GM20000 (cell line): ENCODE data around the gene DLG2.
"Not testable (repeated sequence)": the region's sequence is repeated elsewhere in the genome, so short reads cannot be mapped to it uniquely, and the experiment has no call there.

ENCODE experiments used
- DNase-seq: peaks from one replicate; pipeline ENCODE4 v3.0.0; 2012; ENCODE audit warnings: low spot score
- CTCF ChIP-seq: IDR thresholded peaks from 2 replicates; pipeline ENCODE4 v1.5.1; 2012; ENCODE audit warnings: mild to moderate bottlenecking, control low read depth; ENCODE audit errors: extremely low read depth, missing control alignments

The DLG2 gene

GRCh38 chr11:84847842-84848241, 779.3 kb downstream of the DLG2 start:
- no peak for DNase-seq

GRCh38 chr11:84840201-84840600, 786.9 kb downstream of the DLG2 start:
- not testable (repeated sequence) for DNase-seq

More at GRCh38 chr11:84847842-84848241, 779.3 kb downstream of the DLG2 start:
- TF ChIP-seq CTCF, result no peak

- TF ChIP-seq CTCF, result no peak
These were observed 789.6 kb downstream of the DLG2 start for GRCh38 chr11:84837402-84838069.

GRCh38 chr11:84836371-84836770, 790.8 kb downstream of the DLG2 start:
- DNase-seq, result no peak
- TF ChIP-seq CTCF, result no peak

More at GRCh38 chr11:84837402-84838069, 789.6 kb downstream of the DLG2 start:
- DNase-seq, result no peak

GRCh38 chr11:84833488-84834088, 793.6 kb downstream of the DLG2 start:
- DNase-seq, result no peak
- no peak for TF ChIP-seq CTCF

- TF ChIP-seq CTCF, result no peak
These were observed 796.8 kb downstream of the DLG2 start for GRCh38 chr11:84830372-84830771.

GRCh38 chr11:84829162-84829561, 798.0 kb downstream of the DLG2 start:
- no peak for DNase-seq
- no peak for TF ChIP-seq CTCF

More at GRCh38 chr11:84830372-84830771, 796.8 kb downstream of the DLG2 start:
- no peak for DNase-seq

- no peak for TF ChIP-seq CTCF
- DNase-seq, result no peak
These were observed 798.5 kb downstream of the DLG2 start for GRCh38 chr11:84828616-84829015.
